ENCODE results near the gene STYXL2. TPM values are rescaled to one million over a fixed set of nuclear protein-coding genes. Genes with fewer than 3 reads are reported as not detected.

The STYXL2 gene
- total and polyA plus RNA-seq, 2 of the 8 experiments (the other 6 are each of a cell fraction or from before 2014, with no cell fraction given): 0.09 to 0.22 TPM

- Histone ChIP-seq H2BK15ac (ENCODE audit: low read length) (peak overlapping the region; percentile 81; the same call in 1 of the 2 replicates), H3K4me1 (replicated peaks in 1 of 4; ENCODE audit: control insufficient read depth in 3 of 4, insufficient read depth in 4 of 4, low read length in 3 of 4) (peaks cover 0 to 2% (median 0%) of the 10 kb centered on the region in 4 experiments; a peak in 1 of 7 replicates), H3K79me2 (ENCODE audit: control insufficient read depth in 1 of 2, insufficient read depth in 2 of 2, low read length in 2 of 2) (no peaks in the 10 kb centered on the region), H4K8ac (ENCODE audit: extremely low read depth, insufficient read depth, low read length) (no peak overlapping the region), H3K36me3 (ENCODE audit: control insufficient read depth in 2 of 4, insufficient read depth in 4 of 4, low read length in 3 of 4) (no peaks in the 10 kb centered on the region), H2BK12ac (ENCODE audit: low read depth, low read length) (peak overlapping the region; percentile 87; the same call in 1 of the 2 replicates), H2BK120ac (replicated peaks; ENCODE audit: low read depth, low read length) (no peak overlapping the region), H4K20me1 (replicated peaks in 1 of 2; ENCODE audit: control insufficient read depth in 1 of 2, insufficient read depth in 2 of 2, low read length in 2 of 2) (no peaks in the 10 kb centered on the region), H2AFZ (ENCODE audit: low read length) (no peak overlapping the region), H3K23me2 (ENCODE audit: low read depth, low read length) (no peaks in the 10 kb centered on the region), H3K4me3 (ENCODE audit: extremely low read depth in 1 of 4, insufficient read depth in 2 of 4, low read depth in 3 of 4, low read length in 4 of 4) (no peak overlapping the region), H2AK5ac (ENCODE audit: low read depth, low read length) (no peak overlapping the region), H3K23ac (ENCODE audit: insufficient read length) (no peak overlapping the region), H4K91ac (replicated peaks; ENCODE audit: insufficient read length, low read length) (no peak overlapping the region), H3K18ac (ENCODE audit: extremely low read depth, low read length) (no peak overlapping the region), H4K5ac (ENCODE audit: insufficient read length, low read depth, low read length) (no peak overlapping the region), H3K27ac (ENCODE audit: low read depth, low read length) (no peak overlapping the region), H2BK5ac (ENCODE audit: low read depth, low read length) (no peak overlapping the region), H3K14ac (ENCODE audit: insufficient read length) (no peak overlapping the region), H3K56ac (replicated peaks; ENCODE audit: insufficient read length, low read depth, low read length) (no peak overlapping the region), H3K4me2 (ENCODE audit: insufficient read depth in 1 of 2, low read depth in 2 of 2, low read length in 2 of 2) (no peak overlapping the region), H3K4ac (replicated peaks; ENCODE audit: insufficient read length, low read depth, low read length) (no peak overlapping the region), H3K27me3 (replicated peaks in 1 of 4; ENCODE audit: control insufficient read depth in 3 of 4, extremely low read depth in 1 of 4, insufficient read depth in 3 of 4, low read length in 3 of 4) (no peaks in the 10 kb centered on the region), H3K9ac (replicated peaks in 1 of 4; ENCODE audit: extremely low read depth in 1 of 4, low read depth in 3 of 4, low read length in 3 of 4) (no peak overlapping the region), H2BK20ac (ENCODE audit: low read length) (no peak overlapping the region), H3K79me1 (ENCODE audit: low read depth, low read length) (no peaks in the 10 kb centered on the region), H3K9me3 (ENCODE audit: insufficient read depth in 2 of 2, low read depth in 1 of 2, low read length in 1 of 2) (no peaks in the 10 kb centered on the region)
- FAIRE-seq (no peak), DNase-seq (ENCODE audit: low read depth in 1 of 2, low spot score in 2 of 2) (no peak)
- TF ChIP-seq RFX5 (IDR thresholded peaks at IDR 0.05; ENCODE audit: borderline replicate concordance, low read depth, low read length) (no peak), EP300 (IDR thresholded peaks at IDR 0.05; ENCODE audit: borderline replicate concordance in 1 of 2, low read depth in 2 of 2, low read length in 2 of 2) (no peak), SIRT6 (IDR thresholded peaks at IDR 0.05; ENCODE audit: low read length) (no peak), EZH2 (IDR thresholded peaks at IDR 0.05; ENCODE audit: low read depth, low read length, severe bottlenecking) (no peak), SIN3A (conservative IDR thresholded peaks at IDR 0.05 in 1 of 2, IDR thresholded peaks at IDR 0.05 in 1 of 2; ENCODE audit: low read depth in 1 of 2, low read length in 2 of 2) (no peak), SAP30 (IDR thresholded peaks at IDR 0.05; ENCODE audit: insufficient read depth, insufficient replicate concordance, low read length) (no peak), TEAD4 (IDR thresholded peaks at IDR 0.05; ENCODE audit: low read depth, low read length) (no peak)
- ChIA-PET POLR2A (ENCODE audit: partially characterized antibody) (interaction anchor here (3.8 kb wide), 1 partner anchor 155 kb away, joined by 18 read pairs; the partner anchor contains the start of gene POU2F1), CTCF (ENCODE audit: partially characterized antibody) (interaction anchor here (0.6 to 18.6 kb wide), 17 partner anchors 8 to 469 kb away, joined by 3 to 874 read pairs (median 6); no protein-coding TSS in a partner anchor)
- WGBS, 2 experiments (ENCODE audit: extremely low coverage in 1 of 2, insufficient coverage in 1 of 2, insufficient read length in 1 of 2, insufficient replicate concordance in 2 of 2, low coverage in 1 of 2, low lambda C conversion rate in 2 of 2, missing lambda C conversion rate in 1 of 2): 96% methylated on average over 8 of the region's 8 CpGs; no CpG with 5 or more reads in 1 of the 2 experiments
These were observed 28.4 kb upstream of the STYXL2 start for GRCh38 chr1:167065471-167065870.
